ENCODE results near the gene NBEAL2.

GRCh38 chr3:47007482-47008233 is 28.2 kb downstream of the NBEAL2 start:
- TF ChIP-seq, protein P1, sequence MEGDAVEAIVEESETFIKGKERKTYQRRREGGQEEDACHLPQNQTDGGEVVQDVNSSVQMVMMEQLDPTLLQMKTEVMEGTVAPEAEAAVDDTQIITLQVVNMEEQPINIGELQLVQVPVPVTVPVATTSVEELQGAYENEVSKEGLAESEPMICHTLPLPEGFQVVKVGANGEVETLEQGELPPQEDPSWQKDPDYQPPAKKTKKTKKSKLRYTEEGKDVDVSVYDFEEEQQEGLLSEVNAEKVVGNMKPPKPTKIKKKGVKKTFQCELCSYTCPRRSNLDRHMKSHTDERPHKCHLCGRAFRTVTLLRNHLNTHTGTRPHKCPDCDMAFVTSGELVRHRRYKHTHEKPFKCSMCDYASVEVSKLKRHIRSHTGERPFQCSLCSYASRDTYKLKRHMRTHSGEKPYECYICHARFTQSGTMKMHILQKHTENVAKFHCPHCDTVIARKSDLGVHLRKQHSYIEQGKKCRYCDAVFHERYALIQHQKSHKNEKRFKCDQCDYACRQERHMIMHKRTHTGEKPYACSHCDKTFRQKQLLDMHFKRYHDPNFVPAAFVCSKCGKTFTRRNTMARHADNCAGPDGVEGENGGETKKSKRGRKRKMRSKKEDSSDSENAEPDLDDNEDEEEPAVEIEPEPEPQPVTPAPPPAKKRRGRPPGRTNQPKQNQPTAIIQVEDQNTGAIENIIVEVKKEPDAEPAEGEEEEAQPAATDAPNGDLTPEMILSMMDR (IDR thresholded peaks at IDR 0.05; ENCODE audit: low read length), result no peak
- TF ChIP-seq EZH2 (IDR thresholded peaks at IDR 0.05; ENCODE audit: borderline replicate concordance, low read length), result no peak
